Measurements from ENCODE around the gene UNC13A.

GRCh38 chr19:17647071-17648020 is 40.8 kb downstream of the UNC13A start:
- no peak for TF ChIP-seq POLR2A (IDR thresholded peaks at IDR 0.05)
- TF ChIP-seq CTCF (IDR thresholded peaks at IDR 0.05): no peak

All from adrenal gland (tissue), 5 donors.